HepG2 (cell line): Measurements from ENCODE around the gene GPA33. TPM values are rescaled to one million over a fixed set of nuclear protein-coding genes. Genes with fewer than 3 reads are reported as not detected.

Experiments
- ATAC-seq: fragments of 200-7000 bp; cut with Tn5 transposase; 3 replicates; pipeline ENCODE4 v1.9.1; 2020; ENCODE audit warnings: mild to moderate bottlenecking, moderate library complexity
- BruUV-seq: library from RNA; stranded (reverse); fragments of 400-500 nt; replicated peaks from 2 replicates; lab custom pipeline; 2021; lab: Mats Ljungman, UMichigan
- CTCF ChIA-PET: fragments of 300-600 bp; formaldehyde crosslinking; extraction: SDS; loops from one replicate; lab custom pipeline; 2021; ENCODE audit warnings: low total read pairs, inconsistent platforms, low intra/inter-chr PET ratio; lab: Yijun Ruan, JAX
- POLR2A ChIA-PET: fragments of 350-600 bp; sonication (Branson Sonifier 250); formaldehyde crosslinking; loops from one replicate; lab custom pipeline; 2020; ENCODE audit warnings: antibody characterized with exemption, inconsistent platforms; lab: Yijun Ruan, JAX
- DNase-seq: peaks from one replicate; pipeline ENCODE4 v3.0.0-alpha.2; 2015; ENCODE audit warnings: low spot score
- FAIRE-seq: peaks from 3 replicates; lab custom pipeline; 2011; peaks lifted over from hg19 to GRCh38; lab: Jason Lieb, UNC
- H2AFZ ChIP-seq: one replicate; pipeline ENCODE4 v1.6.1; 2011; ENCODE audit warnings: low read length, inconsistent platforms
- H3K27ac ChIP-seq: fragments of 300-600 bp; 3 replicates; pipeline ENCODE4 v1.8.0; 2011; ENCODE audit warnings: mixed run types, mild to moderate bottlenecking, mixed read lengths, low read length, inconsistent platforms; ENCODE audit not compliant: insufficient read depth; ENCODE audit errors: extremely low read length
- H3K27me3 ChIP-seq, 2 experiments: fragments of 200-600 bp in 1 of 2; 2 replicates in 1 of 2; 3 replicates in 1 of 2; pipeline versions ENCODE4 v1.6.0 to v1.8.0; 2011; ENCODE audit warnings: low read length in 2 of 2, mild to moderate bottlenecking in 2 of 2, moderate library complexity in 2 of 2, inconsistent platforms in 1 of 2; ENCODE audit not compliant: insufficient read depth in 2 of 2, control insufficient read depth in 1 of 2
- H3K36me3 ChIP-seq, 2 experiments: fragments of 200-600 bp in 1 of 2; replicated peaks in 1 of 2; 2 replicates in 1 of 2; 3 replicates in 1 of 2; pipeline versions ENCODE4 v1.5.1 to v1.8.0; 2011; ENCODE audit warnings: low read length in 2 of 2, inconsistent platforms in 1 of 2; ENCODE audit not compliant: insufficient read depth in 2 of 2, control insufficient read depth in 1 of 2
- H3K4me1 ChIP-seq: 2 replicates; pipeline ENCODE4 v1.5.1; 2012; ENCODE audit warnings: low read length, inconsistent platforms; ENCODE audit not compliant: insufficient read depth
- H3K4me2 ChIP-seq: 2 replicates; pipeline ENCODE4 v1.6.0; 2011; ENCODE audit warnings: low read depth, low read length, inconsistent platforms
- H3K4me3 ChIP-seq, 3 experiments: fragments of 200-600 bp in 1 of 3; sonication (generic), shearing (Covaris generic) in 1 of 3; replicated peaks in 1 of 3; 2 replicates each; pipeline ENCODE4 v1.5.1; 2011 to 2016; ENCODE audit warnings: low read length in 3 of 3, inconsistent platforms in 2 of 3, low read depth in 2 of 3, mild to moderate bottlenecking in 2 of 3, control low read depth in 1 of 3, mixed read lengths in 1 of 3; ENCODE audit not compliant: insufficient read depth in 1 of 3
- H3K79me2 ChIP-seq: one replicate; pipeline ENCODE4 v1.6.1; 2011; ENCODE audit warnings: low read length, inconsistent platforms; ENCODE audit not compliant: insufficient read depth
- H3K9ac ChIP-seq: 2 replicates; pipeline ENCODE4 v1.6.0; 2011; ENCODE audit warnings: mild to moderate bottlenecking, low read depth, low read length, inconsistent platforms; ENCODE audit not compliant: insufficient read depth
- H3K9me3 ChIP-seq: 2 replicates; pipeline ENCODE4 v1.5.1; 2012; ENCODE audit warnings: mild to moderate bottlenecking, low read length
- H4K20me1 ChIP-seq: 2 replicates; pipeline ENCODE4 v1.6.0; 2011; ENCODE audit warnings: inconsistent platforms, mild to moderate bottlenecking, low read length, moderate library complexity; ENCODE audit not compliant: insufficient read depth
- CEBPG ChIP-seq: IDR thresholded peaks from 2 replicates; pipeline ENCODE4 v1.6.1; 2016
- FOXA3 ChIP-seq: IDR thresholded peaks from 2 replicates; pipeline ENCODE4 v1.6.1; 2016; ENCODE audit warnings: missing genetic modification reagents, missing compliant biosample characterization
- TSC22D2 ChIP-seq: sonication (generic); formaldehyde crosslinking; IDR thresholded peaks from 2 replicates; pipeline ENCODE4 v1.5.1; 2020; ENCODE audit warnings: missing genetic modification reagents, mild to moderate bottlenecking, borderline replicate concordance
- ZNF10 ChIP-seq: sonication (generic); formaldehyde crosslinking; IDR thresholded peaks from 2 replicates; pipeline ENCODE4 v1.4.0; 2020; ENCODE audit warnings: mild to moderate bottlenecking, low read depth, missing genetic modification reagents, borderline replicate concordance
- ZNF136 ChIP-seq: sonication (generic); formaldehyde crosslinking; IDR thresholded peaks from 2 replicates; pipeline ENCODE4 v1.8.1; 2022; ENCODE audit warnings: low read depth, mild to moderate bottlenecking, moderate library complexity, missing genetic modification reagents
- ZNF18 ChIP-seq: sonication (generic); formaldehyde crosslinking; IDR thresholded peaks from 2 replicates; pipeline ENCODE4 v1.8.0; 2022; ENCODE audit warnings: mild to moderate bottlenecking, missing genetic modification reagents; ENCODE audit not compliant: insufficient replicate concordance
- WGBS: methylation state at CpG from one replicate; pipeline ENCODE4 v1.1.6; 2017; ENCODE audit warnings: low lambda C conversion rate; 5-methylcytosine and 5-hydroxymethylcytosine counted together
- in situ Hi-C: cut with HindIII; loops from 2 replicates; pipeline ENCODE4 v1.10.0; 2017; ENCODE audit warnings: low pct_unique_long_range_greater_than_20kb; ENCODE audit not compliant: extremely low pct_ligation_motif_present
- intact Hi-C: fragments of 100-400 bp; cut with micrococcal nuclease; formaldehyde crosslinking; loops from one replicate; pipeline ENCODE4 v1.10.0; 2022; ENCODE audit not compliant: unreplicated experiment
- polyA plus RNA-seq, 8 experiments: library from polyadenylated mRNA; depleted of rRNA in 3 of 8; stranded (reverse) in 7 of 8; unstranded in 1 of 8; fragments of >200 nt; fragmentation: Illumina TruSeq in 4 of 8; extraction: Trizol in 4 of 8; gene quantifications; 2 replicates each; pipeline versions ENCODE4 v1.2.1 to v1.2.3, GENCODE V29; 2011 to 2016; ENCODE audit warnings: low read depth in 4 of 8, missing spikeins in 1 of 8, mixed read lengths in 1 of 8; ENCODE audit not compliant: insufficient read depth in 1 of 8
- small RNA-seq, 3 experiments: library from RNA; depleted of rRNA; stranded (forward); fragments of <200 nt; gene quantifications; one replicate each; pipeline ENCODE3, GENCODE V24; 2012; ENCODE audit warnings: low read depth in 2 of 3, low replicate concordance in 1 of 3; ENCODE audit not compliant: insufficient read length in 3 of 3, insufficient read depth in 2 of 3
- total RNA-seq, 5 experiments: library from RNA; depleted of rRNA; stranded (reverse); fragments of >200 nt; fragmentation: Illumina TruSeq; extraction: Trizol; gene quantifications; 2 replicates each; pipeline ENCODE4 v1.2.3, GENCODE V29; 2016; ENCODE audit warnings: low read depth in 1 of 5

GPA33 gene
- total and polyA plus RNA-seq, 2 of the 13 experiments (the other 11 are each of a cell fraction or from before 2014, with no cell fraction given) = not detected

- Histone ChIP-seq H3K79me2 (no peaks in the 10 kb centered on the region), H4K20me1 (no peaks in the 10 kb centered on the region), H3K27ac (no peak overlapping the region), H3K27me3 (no peaks in the 10 kb centered on the region), H2AFZ (no peak overlapping the region), H3K36me3 (no peaks in the 10 kb centered on the region), H3K4me3 (no peak overlapping the region), H3K4me2 (no peak overlapping the region), H3K9me3 (no peaks in the 10 kb centered on the region), H3K4me1 (no peaks in the 10 kb centered on the region), H3K9ac (no peak overlapping the region)
- in situ Hi-C loops (no loop called here), intact Hi-C loops (no loop called here)
- ChIA-PET POLR2A (no interaction called here), CTCF (no interaction called here)
- TF ChIP-seq FOXA3 (CRISPR knock-in tag) = no peak
- TF ChIP-seq ZNF10 = no peak
- no peak for TF ChIP-seq CEBPG
- TF ChIP-seq ZNF136 (CRISPR knock-in tag) = no peak
- no peak for TF ChIP-seq ZNF18 (CRISPR knock-in tag)
- TF ChIP-seq TSC22D2 = no peak
- FAIRE-seq (no peak), ATAC-seq (no peak), DNase-seq (no peak)
- no TSS peak for BruUV-seq
- WGBS = 1% methylated on average over 2 of the region's 2 CpGs
Observed at GRCh38 chr1:167003711-167004110, 86.5 kb downstream of the GPA33 start.

Small RNA genes lying within 50 kb of the gene (small RNA-seq; reads per million reads assigned to genes)
- gene RNA5SP65 = 0 to 1.9 (median 0) reads per million in 3 experiments

Other genes with a start within 250 kb of the GPA33 start
- gene TADA1, start 214.1 kb downstream of the GPA33 start, total RNA-seq (2016; rRNA removed; fragmentation: Illumina TruSeq; extraction: Trizol) = 28.3 and 38.1 TPM in 2 replicates
- gene TADA1, start 214.1 kb downstream of the GPA33 start, polyA plus RNA-seq (2011; rRNA removed) = 21.3 and 29.1 TPM in 2 replicates
- gene ILDR2, start 114.8 kb downstream of the GPA33 start, total RNA-seq (2016; rRNA removed; fragmentation: Illumina TruSeq; extraction: Trizol) = 0.04 and 0.17 TPM in 2 replicates
- gene ILDR2, start 114.8 kb downstream of the GPA33 start, polyA plus RNA-seq (2011; rRNA removed) = 0.10 TPM in 1 of 2 replicates, not detected in the other
- gene MAEL, start 101.1 kb downstream of the GPA33 start, total RNA-seq (2016; rRNA removed; fragmentation: Illumina TruSeq; extraction: Trizol) = not detected in 2 replicates
- gene MAEL, start 101.1 kb downstream of the GPA33 start, polyA plus RNA-seq (2011; rRNA removed) = not detected in 2 replicates
- not detected in 2 replicates for gene STYXL2, start 3.7 kb upstream of the GPA33 start, total RNA-seq (2016; rRNA removed; fragmentation: Illumina TruSeq; extraction: Trizol)
- not detected in 2 replicates for gene STYXL2, start 3.7 kb upstream of the GPA33 start, polyA plus RNA-seq (2011; rRNA removed)
- 10.2 and 15.1 TPM in 2 replicates for gene POU2F1, start 130.5 kb upstream of the GPA33 start, total RNA-seq (2016; rRNA removed; fragmentation: Illumina TruSeq; extraction: Trizol)
- gene POU2F1, start 130.5 kb upstream of the GPA33 start, polyA plus RNA-seq (2011; rRNA removed) = 9.0 and 13.0 TPM in 2 replicates